Activated B cell treated with CpG ODN at 0.5 μM for 24 hours (primary cell): ENCODE measurements around the gene ZFAND2A. TPM values are rescaled to one million over a fixed set of nuclear protein-coding genes. Genes with fewer than 3 reads are reported as not detected.

Source experiments
- ATAC-seq: fragments of 200-7000 bp; cut with Tn5 transposase; one replicate; pipeline ENCODE4 v1.10.0; 2021; ENCODE audit warnings: low read depth, mild to moderate bottlenecking, moderate library complexity
- CTCF ChIA-PET: fragments of 350-600 bp; sonication (Branson Sonifier 250); formaldehyde crosslinking; loops from one replicate; lab custom pipeline; 2021; ENCODE audit warnings: antibody characterized with exemption; lab: Charles Lee
- POLR2A ChIA-PET: fragments of 350-600 bp; sonication (Branson Sonifier 250); formaldehyde crosslinking; loops from one replicate; lab custom pipeline; 2021; ENCODE audit warnings: antibody characterized with exemption; lab: Charles Lee
- DNase-seq: peaks from one replicate; pipeline ENCODE4 v3.0.0; 2022
- H3K27ac Mint-ChIP-seq: one replicate; pipeline ENCODE4 v1.8.0; 2020; ENCODE audit warnings: mixed read lengths
- H3K27me3 Mint-ChIP-seq: one replicate; pipeline ENCODE4 v1.8.0; 2021; ENCODE audit warnings: mixed read lengths
- H3K36me3 Mint-ChIP-seq: one replicate; pipeline ENCODE4 v1.8.0; 2021; ENCODE audit warnings: low read depth, mixed read lengths
- H3K4me1 Mint-ChIP-seq: one replicate; pipeline ENCODE4 v1.8.0; 2021; ENCODE audit warnings: mixed read lengths
- H3K4me3 Mint-ChIP-seq: one replicate; pipeline ENCODE4 v1.8.0; 2020; ENCODE audit warnings: mild to moderate bottlenecking, mixed read lengths
- H3K9me3 Mint-ChIP-seq: one replicate; pipeline ENCODE4 v1.8.0; 2020; ENCODE audit warnings: mixed read lengths
- CTCF ChIP-seq: fragments of 200-600 bp; IDR thresholded peaks from one replicate; pipeline ENCODE4 v1.8.0; 2022; ENCODE audit warnings: antibody characterized with exemption, mild to moderate bottlenecking
- intact Hi-C: fragments of 100-400 bp; cut with micrococcal nuclease; formaldehyde crosslinking; loops from one replicate; pipeline ENCODE4 v1.15.1; 2024
- total RNA-seq: library from RNA; stranded (reverse); gene quantifications from 2 replicates; pipeline ENCODE4 v1.2.3, GENCODE V29; 2022

The ZFAND2A gene
- total RNA-seq, 1 donor from 2014 or later, result 21.6 TPM

GRCh38 chr7:1141651-1142050 lies 18.3 kb downstream of the ZFAND2A start:
- POLR2A ChIA-PET, result interaction anchor here (1.4 to 1.5 kb wide), 2 partner anchors 10 to 149 kb away, joined by 4 to 12 read pairs; no protein-coding TSS in a partner anchor
- Mint-ChIP-seq H3K4me3 (no peak overlapping the region), H3K27me3 (no peaks in the 10 kb centered on the region), H3K9me3 (no peaks in the 10 kb centered on the region), H3K4me1 (peaks cover 60% of the 10 kb centered on the region), H3K36me3 (no peaks in the 10 kb centered on the region), H3K27ac (no peak overlapping the region)
- intact Hi-C loops, result loop anchor here (5.0 to 10.0 kb wide), 4 partner anchors 36 to 537 kb away; no protein-coding TSS in a partner anchor
- DNase-seq (no peak), ATAC-seq (no peak)
- CTCF ChIA-PET, result interaction anchor here (0.9 to 6.2 kb wide), 4 partner anchors 35 to 148 kb away, joined by 3 to 59 read pairs (median 5); no protein-coding TSS in a partner anchor
- TF ChIP-seq CTCF, result no peak

GRCh38 chr7:1140476-1141104 lies 19.4 kb downstream of the ZFAND2A start:
- H3K9me3 Mint-ChIP-seq, result no peaks in the 10 kb centered on the region
- peaks cover 61% of the 10 kb centered on the region for H3K4me1 Mint-ChIP-seq
- peak overlapping the region; percentile 85 for H3K27ac Mint-ChIP-seq
- H3K4me3 Mint-ChIP-seq, result peak overlapping the region; percentile 66
- H3K27me3 Mint-ChIP-seq, result no peaks in the 10 kb centered on the region
- no peaks in the 10 kb centered on the region for H3K36me3 Mint-ChIP-seq
- DNase-seq (no peak), ATAC-seq (peak; percentile 45)
- ChIA-PET CTCF (interaction anchor here (6.2 kb wide), 1 partner anchor 147 kb away, joined by 59 read pairs; no protein-coding TSS in a partner anchor), POLR2A (interaction anchor here (0.7 to 3.1 kb wide), 4 partner anchors 12 to 166 kb away, joined by 3 to 18 read pairs (median 9); partner anchors contain the start of genes COX19 and ZFAND2A)
- intact Hi-C loops, result loop anchor here (1.0 to 10.0 kb wide), 6 partner anchors 37 to 536 kb away; partner anchors contain the start of gene COX19
- TF ChIP-seq CTCF, result no peak

- ChIA-PET CTCF (interaction anchor here (1.5 to 2.0 kb wide), 2 partner anchors 51 to 144 kb away, joined by 4 to 11 read pairs; no protein-coding TSS in a partner anchor), POLR2A (interaction anchor here (0.9 to 3.1 kb wide), 9 partner anchors 14 to 163 kb away, joined by 3 to 18 read pairs (median 5); partner anchors contain the start of genes COX19 and ZFAND2A)
- Mint-ChIP-seq H3K27me3 (no peaks in the 10 kb centered on the region), H3K4me1 (peaks cover 52% of the 10 kb centered on the region), H3K9me3 (no peaks in the 10 kb centered on the region), H3K36me3 (no peaks in the 10 kb centered on the region), H3K27ac (peak overlapping the region; percentile 70), H3K4me3 (peak overlapping the region; percentile 86)
- DNase-seq, result no peak
- intact Hi-C loops, result loop anchor here (1.0 to 5.0 kb wide), 5 partner anchors 23 to 320 kb away; partner anchors contain the start of genes GET4 and ZFAND2A
- TF ChIP-seq CTCF, result no peak
- peak; percentile 62 for ATAC-seq
These were observed 22.4 kb downstream of the ZFAND2A start for GRCh38 chr7:1137517-1138167.

- Mint-ChIP-seq H3K27ac (peak overlapping the region; percentile 70), H3K4me1 (peaks cover 48% of the 10 kb centered on the region), H3K4me3 (peak overlapping the region; percentile 82), H3K27me3 (no peaks in the 10 kb centered on the region), H3K36me3 (no peaks in the 10 kb centered on the region), H3K9me3 (no peaks in the 10 kb centered on the region)
- intact Hi-C loops, result loop anchor here (5.0 kb wide), 2 partner anchors 260 to 320 kb away; partner anchors contain the start of gene GET4
- DNase-seq, result no peak
- no peak for ATAC-seq
- ChIA-PET CTCF (interaction anchor here (1.0 to 2.0 kb wide), 2 partner anchors 71 to 144 kb away, joined by 3 to 11 read pairs; no protein-coding TSS in a partner anchor), POLR2A (interaction anchor here (0.6 to 1.9 kb wide), 4 partner anchors 14 to 144 kb away, joined by 3 to 7 read pairs (median 4); no protein-coding TSS in a partner anchor)
- TF ChIP-seq CTCF, result no peak
These were observed 23.0 kb downstream of the ZFAND2A start for GRCh38 chr7:1136841-1137516.
